Kidney epithelial cell (primary cell): ENCODE measurements around the gene PLEKHA8. TPM values are rescaled to one million over a fixed set of nuclear protein-coding genes. Genes with fewer than 3 reads are reported as not detected.

ENCODE experiments used
- DNase-seq: peaks from one replicate; pipeline ENCODE4 v3.0.0-alpha.2; 2010; ENCODE audit warnings: low read depth
- H3K27me3 ChIP-seq: 2 replicates; pipeline ENCODE4 v1.6.0; 2011; ENCODE audit warnings: low read length; ENCODE audit not compliant: control insufficient read depth, insufficient read depth
- H3K36me3 ChIP-seq: 2 replicates; pipeline ENCODE4 v1.5.1; 2011; ENCODE audit warnings: low read length; ENCODE audit not compliant: control insufficient read depth, insufficient read depth
- H3K4me3 ChIP-seq: 2 replicates; pipeline ENCODE4 v1.5.1; 2011; ENCODE audit warnings: low read depth, mild to moderate bottlenecking, control low read depth, low read length
- CTCF ChIP-seq: IDR thresholded peaks from 2 replicates; pipeline ENCODE4 v1.5.1; 2011; ENCODE audit warnings: mild to moderate bottlenecking, moderate library complexity, low read length, control low read depth, inconsistent platforms; ENCODE audit not compliant: insufficient read depth, poor library complexity, severe bottlenecking
- total RNA-seq: library from RNA; depleted of rRNA; stranded (reverse); fragments of >200 nt; gene quantifications from 2 replicates; pipeline ENCODE4 v1.2.3, GENCODE V29; 2015

PLEKHA8 gene
- total RNA-seq, 1 donor from 2014 or later = 22.7 TPM

GRCh38 chr7:30114536-30115238 lies 86.5 kb downstream of the PLEKHA8 start:
- no peak for TF ChIP-seq CTCF
- no peak overlapping the region for H3K4me3 ChIP-seq
- DNase-seq = no peak
- H3K36me3 ChIP-seq = no peaks in the 10 kb centered on the region
- H3K27me3 ChIP-seq = no peaks in the 10 kb centered on the region

- H3K4me3 ChIP-seq = no peak overlapping the region
- DNase-seq = no peak
- no peak for TF ChIP-seq CTCF
- H3K27me3 ChIP-seq = no peaks in the 10 kb centered on the region
- no peaks in the 10 kb centered on the region for H3K36me3 ChIP-seq
Observed at GRCh38 chr7:30115709-30116297, 87.6 kb downstream of the PLEKHA8 start.

- Histone ChIP-seq H3K27me3 (no peaks in the 10 kb centered on the region), H3K36me3 (no peaks in the 10 kb centered on the region), H3K4me3 (no peak overlapping the region)
- DNase-seq = no peak
- no peak for TF ChIP-seq CTCF
Observed at GRCh38 chr7:30116771-30117170, 88.6 kb downstream of the PLEKHA8 start.

GRCh38 chr7:30117896-30118295 lies 89.7 kb downstream of the PLEKHA8 start:
- no peak for TF ChIP-seq CTCF
- DNase-seq = no peak
- no peaks in the 10 kb centered on the region for H3K27me3 ChIP-seq

GRCh38 chr7:30119890-30120577 lies 91.8 kb downstream of the PLEKHA8 start:
- H3K27me3 ChIP-seq = no peaks in the 10 kb centered on the region
- no peak overlapping the region for H3K4me3 ChIP-seq
- DNase-seq = no peak
- no peak for TF ChIP-seq CTCF
- H3K36me3 ChIP-seq = no peaks in the 10 kb centered on the region

More at GRCh38 chr7:30117896-30118295, 89.7 kb downstream of the PLEKHA8 start:
- Histone ChIP-seq H3K36me3 (no peaks in the 10 kb centered on the region), H3K4me3 (no peak overlapping the region)
